22Rv1 (cell line): ENCODE data around the gene DPH2.

ENCODE experiments used
- H3K27ac ChIP-seq: fragments of 450-650 bp; 2 replicates; pipeline ENCODE4 v1.5.1; 2017
- CTCF ChIP-seq: fragments of 450-650 bp; IDR thresholded peaks from 2 replicates; pipeline ENCODE4 v1.5.1; 2017; ENCODE audit warnings: mild to moderate bottlenecking
- ZFX ChIP-seq: fragments of 450-650 bp; IDR thresholded peaks from 2 replicates; pipeline ENCODE4 v1.6.1; 2017; ENCODE audit warnings: antibody characterized with exemption, borderline replicate concordance

DPH2 gene

GRCh38 chr1:43969746-43970466 lies at the start of gene DPH2:
Gene DPH2 (plus strand): TSS chr1:43970010. CDS start chr1:43970176, 166 bp downstream.
- no peak for TF ChIP-seq ZFX
- TF ChIP-seq CTCF, result 0 out of 2 replicates have a peak, but pooled peaks have one; percentile 10
- H3K27ac ChIP-seq, result peak within 1 kb of the TSS; percentile 30; the same call in 1 of the 2 replicates

GRCh38 chr1:43921022-43921421 lies 48.8 kb upstream of the DPH2 start:
- TF ChIP-seq ZFX (no peak), CTCF (no peak)
- no peak overlapping the region for H3K27ac ChIP-seq

- no peak for TF ChIP-seq ZFX
- no peak overlapping the region for H3K27ac ChIP-seq
Observed at GRCh38 chr1:43924516-43924915, 45.3 kb upstream of the DPH2 start.

- no peak for TF ChIP-seq CTCF
- no peak overlapping the region for H3K27ac ChIP-seq
Observed at GRCh38 chr1:43925846-43926245, 44.0 kb upstream of the DPH2 start.

- TF ChIP-seq ZFX (no peak), CTCF (peak; percentile 71)
- no peak overlapping the region for H3K27ac ChIP-seq
Observed at GRCh38 chr1:43930168-43930948, 39.5 kb upstream of the DPH2 start.

GRCh38 chr1:43930949-43931275 lies 38.9 kb upstream of the DPH2 start:
- no peak for TF ChIP-seq ZFX
- TF ChIP-seq CTCF, result no peak

GRCh38 chr1:43931711-43932660 lies 37.8 kb upstream of the DPH2 start:
- no peak for TF ChIP-seq ZFX
- TF ChIP-seq CTCF, result no peak
- H3K27ac ChIP-seq, result no peak overlapping the region

More at GRCh38 chr1:43930949-43931275, 38.9 kb upstream of the DPH2 start:
- H3K27ac ChIP-seq, result no peak overlapping the region
